ENCODE results near the gene OPCML.

Gene OPCML

GRCh38 chr11:132451942-132452601 is 1080.2 kb downstream of the OPCML start:
- no peaks in the 10 kb centered on the region for H3K36me3 ChIP-seq (ENCODE audit: control insufficient read depth, insufficient read depth, low read length)
- peaks cover 20% of the 10 kb centered on the region for H3K4me1 ChIP-seq (ENCODE audit: control insufficient read depth, insufficient read depth, low read length)
- no peaks in the 10 kb centered on the region for H3K9me3 ChIP-seq (ENCODE audit: control insufficient read depth, low read length)
- H3K27ac ChIP-seq (ENCODE audit: insufficient read depth, low read depth, low read length, poor library complexity, severe bottlenecking): no peak overlapping the region
- no peaks in the 10 kb centered on the region for H3K27me3 ChIP-seq (ENCODE audit: control insufficient read depth, insufficient read depth, low read length, poor library complexity, severe bottlenecking)
- 33 to 44% methylated on average over 7 of the region's 7 CpGs for WGBS, 2 experiments
- no peak overlapping the region for H3K4me3 ChIP-seq (ENCODE audit: insufficient read depth, low read depth, low read length)

- Histone ChIP-seq H3K9me3 (ENCODE audit: control insufficient read depth, low read length) (no peaks in the 10 kb centered on the region), H3K36me3 (ENCODE audit: control insufficient read depth, insufficient read depth, low read length) (no peaks in the 10 kb centered on the region), H3K4me1 (ENCODE audit: control insufficient read depth, insufficient read depth, low read length) (peaks cover 14% of the 10 kb centered on the region), H3K27me3 (ENCODE audit: control insufficient read depth, insufficient read depth, low read length, poor library complexity, severe bottlenecking) (no peaks in the 10 kb centered on the region), H3K4me3 (ENCODE audit: insufficient read depth, low read depth, low read length) (no peak overlapping the region), H3K27ac (ENCODE audit: insufficient read depth, low read depth, low read length, poor library complexity, severe bottlenecking) (no peak overlapping the region)
- 88 to 95% methylated on average over 3 of the region's 3 CpGs for WGBS, 2 experiments
These were observed 1081.7 kb downstream of the OPCML start for GRCh38 chr11:132450631-132451030.

- 92 to 94% methylated on average over 4 of the region's 4 CpGs for WGBS, 2 experiments
- Histone ChIP-seq H3K9me3 (ENCODE audit: control insufficient read depth, low read length) (no peaks in the 10 kb centered on the region), H3K4me1 (ENCODE audit: control insufficient read depth, insufficient read depth, low read length) (peaks cover 17% of the 10 kb centered on the region), H3K36me3 (ENCODE audit: control insufficient read depth, insufficient read depth, low read length) (no peaks in the 10 kb centered on the region), H3K27me3 (ENCODE audit: control insufficient read depth, insufficient read depth, low read length, poor library complexity, severe bottlenecking) (no peaks in the 10 kb centered on the region), H3K4me3 (ENCODE audit: insufficient read depth, low read depth, low read length) (no peak overlapping the region), H3K27ac (ENCODE audit: insufficient read depth, low read depth, low read length, poor library complexity, severe bottlenecking) (no peak overlapping the region)
These were observed 1083.8 kb downstream of the OPCML start for GRCh38 chr11:132448334-132448995.

GRCh38 chr11:132447761-132448160 is 1084.5 kb downstream of the OPCML start:
- no peaks in the 10 kb centered on the region for H3K27me3 ChIP-seq (ENCODE audit: control insufficient read depth, insufficient read depth, low read length, poor library complexity, severe bottlenecking)
- no peaks in the 10 kb centered on the region for H3K9me3 ChIP-seq (ENCODE audit: control insufficient read depth, low read length)
- no peak overlapping the region for H3K4me3 ChIP-seq (ENCODE audit: insufficient read depth, low read depth, low read length)
- H3K4me1 ChIP-seq (ENCODE audit: control insufficient read depth, insufficient read depth, low read length): peaks cover 15% of the 10 kb centered on the region
- WGBS, 2 experiments: 96% methylated on average over 1 of the region's 1 CpG
- H3K36me3 ChIP-seq (ENCODE audit: control insufficient read depth, insufficient read depth, low read length): no peaks in the 10 kb centered on the region
- H3K27ac ChIP-seq (ENCODE audit: insufficient read depth, low read depth, low read length, poor library complexity, severe bottlenecking): no peak overlapping the region

- Histone ChIP-seq H3K27me3 (ENCODE audit: control insufficient read depth, insufficient read depth, low read length, poor library complexity, severe bottlenecking) (no peaks in the 10 kb centered on the region), H3K4me1 (ENCODE audit: control insufficient read depth, insufficient read depth, low read length) (peaks cover 3% of the 10 kb centered on the region), H3K36me3 (ENCODE audit: control insufficient read depth, insufficient read depth, low read length) (no peaks in the 10 kb centered on the region), H3K27ac (ENCODE audit: insufficient read depth, low read depth, low read length, poor library complexity, severe bottlenecking) (no peak overlapping the region), H3K4me3 (ENCODE audit: insufficient read depth, low read depth, low read length) (no peak overlapping the region), H3K9me3 (ENCODE audit: control insufficient read depth, low read length) (no peaks in the 10 kb centered on the region)
- 89 to 93% methylated on average over 1 of the region's 1 CpG for WGBS, 2 experiments
These were observed 1086.4 kb downstream of the OPCML start for GRCh38 chr11:132445859-132446291.

GRCh38 chr11:132444911-132445310 is 1087.4 kb downstream of the OPCML start:
- Histone ChIP-seq H3K4me3 (ENCODE audit: insufficient read depth, low read depth, low read length) (no peak overlapping the region), H3K36me3 (ENCODE audit: control insufficient read depth, insufficient read depth, low read length) (no peaks in the 10 kb centered on the region), H3K27ac (ENCODE audit: insufficient read depth, low read depth, low read length, poor library complexity, severe bottlenecking) (no peak overlapping the region), H3K27me3 (ENCODE audit: control insufficient read depth, insufficient read depth, low read length, poor library complexity, severe bottlenecking) (no peaks in the 10 kb centered on the region), H3K9me3 (ENCODE audit: control insufficient read depth, low read length) (no peaks in the 10 kb centered on the region), H3K4me1 (ENCODE audit: control insufficient read depth, insufficient read depth, low read length) (peaks cover 3% of the 10 kb centered on the region)
- WGBS, 2 experiments: 90 to 91% methylated on average over 4 of the region's 4 CpGs

- 86 to 92% methylated on average over 4 to 5 of the region's 5 CpGs for WGBS, 2 experiments
- no peaks in the 10 kb centered on the region for H3K36me3 ChIP-seq (ENCODE audit: control insufficient read depth, insufficient read depth, low read length)
These were observed 1092.5 kb downstream of the OPCML start for GRCh38 chr11:132439711-132440255.

GRCh38 chr11:132438418-132438817 is 1093.9 kb downstream of the OPCML start:
- Histone ChIP-seq H3K4me3 (ENCODE audit: insufficient read depth, low read depth, low read length) (no peak overlapping the region), H3K9me3 (ENCODE audit: control insufficient read depth, low read length) (no peaks in the 10 kb centered on the region), H3K4me1 (ENCODE audit: control insufficient read depth, insufficient read depth, low read length) (no peaks in the 10 kb centered on the region), H3K27ac (ENCODE audit: insufficient read depth, low read depth, low read length, poor library complexity, severe bottlenecking) (no peak overlapping the region), H3K27me3 (ENCODE audit: control insufficient read depth, insufficient read depth, low read length, poor library complexity, severe bottlenecking) (no peaks in the 10 kb centered on the region), H3K36me3 (ENCODE audit: control insufficient read depth, insufficient read depth, low read length) (no peaks in the 10 kb centered on the region)
- 84 to 90% methylated on average over 1 of the region's 1 CpG for WGBS, 2 experiments

More at GRCh38 chr11:132439711-132440255, 1092.5 kb downstream of the OPCML start:
- H3K4me1 ChIP-seq (ENCODE audit: control insufficient read depth, insufficient read depth, low read length): peaks cover 2% of the 10 kb centered on the region
- no peaks in the 10 kb centered on the region for H3K9me3 ChIP-seq (ENCODE audit: control insufficient read depth, low read length)
- H3K27ac ChIP-seq (ENCODE audit: insufficient read depth, low read depth, low read length, poor library complexity, severe bottlenecking): no peak overlapping the region
- no peaks in the 10 kb centered on the region for H3K27me3 ChIP-seq (ENCODE audit: control insufficient read depth, insufficient read depth, low read length, poor library complexity, severe bottlenecking)
- H3K4me3 ChIP-seq (ENCODE audit: insufficient read depth, low read depth, low read length): no peak overlapping the region

GRCh38 chr11:132430429-132431062 is 1101.8 kb downstream of the OPCML start:
- H3K9me3 ChIP-seq (ENCODE audit: control insufficient read depth, low read length): no peaks in the 10 kb centered on the region
- no peak overlapping the region for H3K27ac ChIP-seq (ENCODE audit: insufficient read depth, low read depth, low read length, poor library complexity, severe bottlenecking)
- no peaks in the 10 kb centered on the region for H3K36me3 ChIP-seq (ENCODE audit: control insufficient read depth, insufficient read depth, low read length)
- H3K27me3 ChIP-seq (ENCODE audit: control insufficient read depth, insufficient read depth, low read length, poor library complexity, severe bottlenecking): no peaks in the 10 kb centered on the region
- peaks cover 8% of the 10 kb centered on the region for H3K4me1 ChIP-seq (ENCODE audit: control insufficient read depth, insufficient read depth, low read length)
- WGBS, 2 experiments: 84 to 88% methylated on average over 14 of the region's 14 CpGs
- no peak overlapping the region for H3K4me3 ChIP-seq (ENCODE audit: insufficient read depth, low read depth, low read length)

GRCh38 chr11:132429685-132430084 is 1102.6 kb downstream of the OPCML start:
- 82 to 87% methylated on average over 7 to 8 of the region's 8 CpGs for WGBS, 2 experiments
- Histone ChIP-seq H3K27ac (ENCODE audit: insufficient read depth, low read depth, low read length, poor library complexity, severe bottlenecking) (no peak overlapping the region), H3K4me1 (ENCODE audit: control insufficient read depth, insufficient read depth, low read length) (peaks cover 8% of the 10 kb centered on the region), H3K36me3 (ENCODE audit: control insufficient read depth, insufficient read depth, low read length) (no peaks in the 10 kb centered on the region), H3K27me3 (ENCODE audit: control insufficient read depth, insufficient read depth, low read length, poor library complexity, severe bottlenecking) (no peaks in the 10 kb centered on the region), H3K9me3 (ENCODE audit: control insufficient read depth, low read length) (no peaks in the 10 kb centered on the region), H3K4me3 (ENCODE audit: insufficient read depth, low read depth, low read length) (no peak overlapping the region)
